Glomerular visceral epithelial cell (primary cell): ENCODE results near the gene HSF2.
"Not testable (repeated sequence)": the region's sequence is repeated elsewhere in the genome, so short reads cannot be mapped to it uniquely, and the experiment has no call there.

Experiments
- DNase-seq: peaks from one replicate; pipeline ENCODE4 v3.0.0-alpha.2; 2016; ENCODE audit errors: extremely low spot score

Gene HSF2

DNA sequence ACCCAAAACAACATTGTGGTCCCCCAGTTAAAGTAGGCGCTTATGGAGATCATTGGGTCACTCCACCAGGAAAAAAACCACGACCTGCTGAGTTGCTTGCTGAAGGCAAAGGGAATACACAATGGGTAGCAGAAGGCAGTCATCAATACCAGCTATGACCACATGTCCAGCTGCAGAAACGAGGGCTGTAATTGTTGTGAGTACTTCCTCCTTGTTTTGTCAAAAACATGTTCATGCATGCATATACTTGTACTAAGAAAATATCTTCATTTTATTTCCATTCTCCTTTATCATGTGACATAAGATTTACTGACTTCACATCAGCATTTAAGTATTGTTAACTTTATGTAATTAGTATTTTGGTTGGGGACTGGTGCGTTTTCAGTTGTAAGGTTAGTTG is 55.2 kb downstream of the HSF2 start:
- DNase-seq, result no peak

DNA sequence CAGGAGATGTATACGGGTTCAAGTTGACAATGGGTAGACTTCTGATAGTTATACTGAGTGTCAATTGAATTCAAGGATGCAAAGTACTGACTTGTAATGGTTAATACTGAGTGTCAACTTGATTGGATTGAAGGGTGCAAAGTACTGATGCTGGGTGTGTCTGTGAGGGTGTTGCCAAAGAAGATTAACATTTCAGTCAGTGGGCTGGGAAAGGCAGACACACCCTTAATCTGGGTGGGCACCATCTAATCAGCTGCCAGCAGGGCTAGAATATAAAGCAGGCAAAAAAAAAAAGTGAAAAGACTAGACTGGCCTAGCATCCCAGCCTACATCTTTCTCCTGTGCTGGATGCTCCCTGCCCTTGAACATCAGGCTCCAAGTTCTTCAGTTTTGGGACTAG is 55.7 kb downstream of the HSF2 start:
- not testable (repeated sequence) for DNase-seq

DNA sequence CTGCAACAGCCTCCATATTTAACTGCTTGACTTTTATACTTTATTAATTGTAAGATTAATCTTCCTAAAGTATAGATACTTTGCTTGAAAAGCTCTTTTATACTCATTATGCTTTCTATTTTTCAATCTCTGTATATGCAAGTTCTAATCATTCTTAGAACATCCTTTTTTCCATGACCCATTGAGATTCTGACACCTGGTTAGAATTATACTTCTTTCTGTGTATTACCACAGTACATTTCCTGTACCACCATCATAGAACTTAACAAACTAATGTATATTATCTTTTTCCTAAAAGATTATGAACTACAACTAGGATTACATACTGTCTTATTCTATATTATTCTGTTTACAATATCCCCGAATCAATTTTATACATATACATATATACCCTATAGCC is 58.6 kb downstream of the HSF2 start:
- DNase-seq, result no peak

GRCh38 chr6:122459240-122459639 is 59.8 kb downstream of the HSF2 start:
- DNase-seq, result no peak

DNA sequence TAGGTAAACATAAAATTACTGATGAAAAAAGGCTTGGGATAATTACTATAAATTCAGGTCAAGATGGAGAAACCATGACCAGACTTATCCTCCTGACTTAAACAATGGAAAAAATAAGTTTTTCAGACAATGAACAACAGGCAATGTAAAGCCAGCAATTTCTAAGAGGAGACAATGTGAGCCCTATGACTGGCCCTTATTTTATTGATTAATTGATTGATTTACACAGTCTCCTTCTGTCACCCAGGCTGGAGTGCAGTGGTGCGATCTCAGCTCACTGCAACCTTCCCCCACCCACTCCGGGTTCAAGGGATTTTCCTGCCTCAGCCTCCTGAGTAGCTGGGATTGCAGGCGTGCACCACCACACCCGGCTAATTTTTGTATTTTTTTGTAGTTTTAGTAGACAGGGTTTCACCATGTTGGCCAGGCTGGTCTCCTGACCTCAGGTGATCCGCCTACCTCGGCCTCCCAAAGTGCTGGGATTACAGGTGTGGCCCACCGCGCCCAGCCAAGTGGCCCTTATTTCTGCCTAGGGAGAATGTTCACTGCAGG is 60.5 kb downstream of the HSF2 start:
- DNase-seq, result not testable (repeated sequence)

DNA sequence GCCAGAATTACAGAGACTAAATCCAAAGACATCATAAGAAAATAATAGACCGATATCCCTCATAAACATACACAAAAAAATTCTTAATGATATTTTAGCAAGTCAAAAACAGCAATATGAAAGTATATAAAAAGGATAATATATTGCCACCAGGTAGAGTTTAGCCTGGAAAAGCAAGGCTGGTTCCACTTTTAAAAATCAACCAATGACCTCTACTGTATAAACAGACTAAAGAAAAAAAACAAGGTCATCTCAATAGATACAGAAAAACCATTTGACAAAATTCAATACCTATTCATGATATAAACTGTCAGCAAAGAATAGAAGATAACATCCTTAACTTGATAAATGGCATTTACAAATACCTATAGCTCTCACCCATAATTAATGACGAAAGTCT is 62.4 kb downstream of the HSF2 start:
- DNase-seq, result no peak

GRCh38 chr6:122471107-122472021 is 71.9 kb downstream of the HSF2 start, which contains the start of gene SERINC1:
Gene SERINC1, minus strand, starts transcription at chr6:122471807. Its CDS starts 70 bp downstream, at chr6:122471737.
- DNase-seq, result peak; percentile 95

GRCh38 chr6:122472022-122472340 is 72.5 kb downstream of the HSF2 start:
- DNase-seq, result no peak

DNA sequence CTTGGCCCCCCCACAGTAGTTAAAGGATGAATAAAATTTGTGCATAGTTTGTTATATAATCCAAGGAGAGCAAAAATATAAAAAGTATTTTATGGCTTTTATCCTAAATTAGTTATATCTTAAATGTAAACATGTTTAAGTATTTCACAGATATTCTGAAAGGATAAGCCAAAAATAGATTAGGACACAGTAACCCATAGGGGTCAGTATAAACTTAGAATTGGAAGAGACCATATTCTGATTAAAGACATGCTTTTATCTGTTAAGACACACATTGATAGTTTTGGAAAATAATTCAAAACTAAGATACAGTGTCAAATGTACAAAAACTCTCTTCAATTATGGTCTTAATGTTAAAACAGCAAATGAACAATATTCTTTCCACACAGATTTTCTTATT is 76.7 kb downstream of the HSF2 start:
- DNase-seq, result peak; percentile 11

- no peak for DNase-seq
Observed at GRCh38 chr6:122482750-122483080, 83.3 kb downstream of the HSF2 start.
